ENCODE results near the gene SPATA12. TPM values are rescaled to one million over a fixed set of nuclear protein-coding genes. Genes with fewer than 3 reads are reported as not detected.

Gene SPATA12
- total and polyA plus RNA-seq, 3 donors from 2014 or later, result 4.3 to 32.0 (median 10.2) TPM

DNA sequence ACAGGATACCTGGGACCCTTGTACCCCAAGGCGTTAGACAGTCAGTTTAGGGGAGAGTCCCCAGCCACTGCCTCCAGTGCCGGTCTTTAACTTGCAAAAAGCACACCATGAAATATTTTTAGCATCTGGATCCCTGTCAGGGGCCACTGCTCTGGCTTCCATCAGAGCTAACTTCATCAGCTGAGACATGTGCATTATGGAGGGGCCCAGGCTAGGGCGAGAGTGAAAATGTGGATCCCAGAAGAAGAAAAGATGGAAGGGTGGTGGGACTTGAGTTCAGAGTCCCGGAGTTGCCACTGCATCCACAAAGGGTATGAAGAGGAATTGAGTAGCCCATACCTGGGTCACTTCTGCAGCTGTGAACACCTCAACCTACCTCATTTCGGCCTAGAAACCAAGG is 23.5 kb upstream of the SPATA12 start:
- H3K27ac ChIP-seq, result no peak overlapping the region
- no peaks in the 10 kb centered on the region for H3K9me3 ChIP-seq
- intact Hi-C loops (cut with DNase I; ENCODE audit: low total_unique reads), result no loop called here
- H3K27me3 ChIP-seq, result no peaks in the 10 kb centered on the region
- H3K4me3 ChIP-seq, result no peak overlapping the region
- no peak for DNase-seq
- TF ChIP-seq POLR2A (IDR thresholded peaks at IDR 0.05), result no peak
- TF ChIP-seq, protein P1, sequence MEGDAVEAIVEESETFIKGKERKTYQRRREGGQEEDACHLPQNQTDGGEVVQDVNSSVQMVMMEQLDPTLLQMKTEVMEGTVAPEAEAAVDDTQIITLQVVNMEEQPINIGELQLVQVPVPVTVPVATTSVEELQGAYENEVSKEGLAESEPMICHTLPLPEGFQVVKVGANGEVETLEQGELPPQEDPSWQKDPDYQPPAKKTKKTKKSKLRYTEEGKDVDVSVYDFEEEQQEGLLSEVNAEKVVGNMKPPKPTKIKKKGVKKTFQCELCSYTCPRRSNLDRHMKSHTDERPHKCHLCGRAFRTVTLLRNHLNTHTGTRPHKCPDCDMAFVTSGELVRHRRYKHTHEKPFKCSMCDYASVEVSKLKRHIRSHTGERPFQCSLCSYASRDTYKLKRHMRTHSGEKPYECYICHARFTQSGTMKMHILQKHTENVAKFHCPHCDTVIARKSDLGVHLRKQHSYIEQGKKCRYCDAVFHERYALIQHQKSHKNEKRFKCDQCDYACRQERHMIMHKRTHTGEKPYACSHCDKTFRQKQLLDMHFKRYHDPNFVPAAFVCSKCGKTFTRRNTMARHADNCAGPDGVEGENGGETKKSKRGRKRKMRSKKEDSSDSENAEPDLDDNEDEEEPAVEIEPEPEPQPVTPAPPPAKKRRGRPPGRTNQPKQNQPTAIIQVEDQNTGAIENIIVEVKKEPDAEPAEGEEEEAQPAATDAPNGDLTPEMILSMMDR (IDR thresholded peaks at IDR 0.05), result no peak
- H3K36me3 ChIP-seq (ENCODE audit: low read depth, missing control alignments), result no peaks in the 10 kb centered on the region
- 70 to 91% methylated on average over 5 of the region's 5 CpGs for WGBS, 2 donors
- peaks cover 30% of the 10 kb centered on the region for H3K4me1 ChIP-seq

DNA sequence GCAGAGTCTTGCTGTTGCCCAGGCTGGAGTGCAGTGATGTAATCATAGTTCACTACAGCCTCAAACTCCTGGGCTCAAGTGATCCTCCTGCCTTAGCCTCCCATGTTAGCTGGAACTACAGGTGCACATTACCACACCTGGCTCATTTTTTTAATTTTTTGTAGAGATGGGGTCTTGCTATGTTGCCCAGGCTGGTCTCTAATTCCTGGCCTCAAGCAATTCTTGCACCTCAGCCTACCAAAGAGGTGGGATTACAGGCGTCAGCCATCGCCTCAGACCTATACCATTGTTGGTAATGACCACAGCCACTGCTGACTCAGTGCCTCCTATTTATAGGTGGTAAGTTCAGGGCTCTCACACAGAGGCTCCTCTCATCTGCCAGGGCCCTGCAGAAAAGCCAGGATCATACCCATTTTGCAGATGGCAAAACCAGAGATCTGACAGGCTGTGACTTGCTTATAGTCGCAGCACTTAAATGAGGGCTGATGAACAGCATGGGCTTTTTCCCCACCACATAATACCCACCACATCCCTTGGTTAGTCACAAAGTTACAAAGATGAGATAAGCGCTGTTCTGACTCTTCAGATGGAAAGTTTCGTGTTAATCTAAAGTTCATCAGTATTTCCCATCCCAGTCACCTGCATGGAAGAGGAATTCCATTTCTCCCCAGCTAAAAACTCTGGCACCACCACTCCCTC is 21.8 kb upstream of the SPATA12 start:
- intact Hi-C loops (cut with DNase I; ENCODE audit: low total_unique reads), result no loop called here
- no peak for DNase-seq

DNA sequence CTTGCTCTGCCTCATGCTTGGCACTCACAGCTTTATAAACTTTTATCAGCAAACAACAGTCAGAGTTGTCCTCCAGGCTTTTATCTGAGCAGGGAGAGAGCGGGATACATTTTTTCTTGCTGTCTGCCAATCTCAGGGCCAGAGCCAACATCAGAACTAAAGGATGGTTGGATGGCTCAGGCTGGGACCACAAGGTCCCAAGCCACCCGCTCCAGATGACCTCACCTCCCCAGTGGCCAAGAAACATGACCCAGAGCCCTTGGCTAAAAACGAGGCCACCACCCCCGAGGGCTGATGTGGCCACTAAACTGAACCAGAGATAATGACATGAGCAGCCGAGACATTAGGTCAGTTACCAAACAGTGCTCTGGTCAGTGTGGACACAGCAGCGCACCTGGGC is 18.8 kb upstream of the SPATA12 start:
- intact Hi-C loops (cut with DNase I; ENCODE audit: low total_unique reads), result no loop called here
- no peaks in the 10 kb centered on the region for H3K36me3 ChIP-seq (ENCODE audit: low read depth, missing control alignments)
- peaks cover 44% of the 10 kb centered on the region for H3K4me1 ChIP-seq
- DNase-seq, result peak; percentile 67
- H3K4me3 ChIP-seq, result no peak overlapping the region
- no peaks in the 10 kb centered on the region for H3K27me3 ChIP-seq
- 36 to 51% methylated on average over 4 to 6 of the region's 6 CpGs for WGBS, 2 donors
- TF ChIP-seq, protein P1 (IDR thresholded peaks at IDR 0.05), result no peak
- TF ChIP-seq POLR2A (IDR thresholded peaks at IDR 0.05), result no peak
- peak overlapping the region; percentile 30 to 44 for H3K27ac ChIP-seq
- H3K9me3 ChIP-seq, result no peaks in the 10 kb centered on the region

More for the DNA sequence above, 21.8 kb upstream of the SPATA12 start:
- H3K36me3 ChIP-seq (ENCODE audit: low read depth, missing control alignments), result no peaks in the 10 kb centered on the region
- peaks cover 33% of the 10 kb centered on the region for H3K4me1 ChIP-seq
- H3K9me3 ChIP-seq, result no peaks in the 10 kb centered on the region
- no peak overlapping the region for H3K4me3 ChIP-seq
- H3K27me3 ChIP-seq, result no peaks in the 10 kb centered on the region
- H3K27ac ChIP-seq, result peak overlapping the region; percentile 15 to 31
- TF ChIP-seq POLR2A (IDR thresholded peaks at IDR 0.05), result no peak
- TF ChIP-seq, protein P1 (IDR thresholded peaks at IDR 0.05), result no peak
- 88 to 92% methylated on average over 5 of the region's 5 CpGs for WGBS, 2 donors

DNA sequence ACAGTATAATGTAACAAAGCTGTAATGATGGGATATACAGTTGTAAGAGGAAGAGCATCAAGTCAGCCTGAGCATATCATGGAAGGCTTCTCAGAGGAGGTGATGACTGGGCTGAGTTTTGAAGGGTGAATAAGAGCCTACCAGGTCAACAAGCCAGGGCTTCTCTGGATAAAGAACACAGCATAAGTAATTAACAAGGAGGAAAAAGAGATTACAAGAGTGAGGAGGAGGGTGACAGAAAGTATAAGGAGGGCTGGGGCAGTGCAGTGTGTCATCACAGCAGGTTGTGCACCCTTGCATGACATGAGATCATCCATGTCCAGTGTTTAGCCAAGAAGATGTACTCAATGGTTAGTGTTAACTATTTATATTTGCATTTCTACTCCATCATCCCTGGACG is 16.9 kb upstream of the SPATA12 start:
- intact Hi-C loops (cut with DNase I; ENCODE audit: low total_unique reads), result no loop called here
- H3K27me3 ChIP-seq, result no peaks in the 10 kb centered on the region
- no peak for DNase-seq
- no peak overlapping the region for H3K27ac ChIP-seq
- H3K36me3 ChIP-seq (ENCODE audit: low read depth, missing control alignments), result no peaks in the 10 kb centered on the region
- 0 to 94% methylated on average over 1 of the region's 1 CpG for WGBS, 2 donors
- H3K4me1 ChIP-seq, result peaks cover 52% of the 10 kb centered on the region
- no peaks in the 10 kb centered on the region for H3K9me3 ChIP-seq
- TF ChIP-seq POLR2A (IDR thresholded peaks at IDR 0.05), result no peak
- TF ChIP-seq, protein P1 (IDR thresholded peaks at IDR 0.05), result no peak
- no peak overlapping the region for H3K4me3 ChIP-seq

Data from testis (tissue), 3 donors.